Fibroblast of skin of left quadriceps (primary cell): ENCODE measurements around the gene CD68.
A peak's percentile ranks its signal among the peaks of the same experiment; 100 is the strongest.
"Not testable (repeated sequence)": the region's sequence is repeated elsewhere in the genome, so short reads cannot be mapped to it uniquely, and the experiment has no call there.

ENCODE experiments used
- DNase-seq, 2 experiments: peaks; one replicate each; pipeline ENCODE4 v3.0.0-alpha.2; 2013; ENCODE audit warnings: low read depth in 2 of 2

CD68 gene

DNA sequence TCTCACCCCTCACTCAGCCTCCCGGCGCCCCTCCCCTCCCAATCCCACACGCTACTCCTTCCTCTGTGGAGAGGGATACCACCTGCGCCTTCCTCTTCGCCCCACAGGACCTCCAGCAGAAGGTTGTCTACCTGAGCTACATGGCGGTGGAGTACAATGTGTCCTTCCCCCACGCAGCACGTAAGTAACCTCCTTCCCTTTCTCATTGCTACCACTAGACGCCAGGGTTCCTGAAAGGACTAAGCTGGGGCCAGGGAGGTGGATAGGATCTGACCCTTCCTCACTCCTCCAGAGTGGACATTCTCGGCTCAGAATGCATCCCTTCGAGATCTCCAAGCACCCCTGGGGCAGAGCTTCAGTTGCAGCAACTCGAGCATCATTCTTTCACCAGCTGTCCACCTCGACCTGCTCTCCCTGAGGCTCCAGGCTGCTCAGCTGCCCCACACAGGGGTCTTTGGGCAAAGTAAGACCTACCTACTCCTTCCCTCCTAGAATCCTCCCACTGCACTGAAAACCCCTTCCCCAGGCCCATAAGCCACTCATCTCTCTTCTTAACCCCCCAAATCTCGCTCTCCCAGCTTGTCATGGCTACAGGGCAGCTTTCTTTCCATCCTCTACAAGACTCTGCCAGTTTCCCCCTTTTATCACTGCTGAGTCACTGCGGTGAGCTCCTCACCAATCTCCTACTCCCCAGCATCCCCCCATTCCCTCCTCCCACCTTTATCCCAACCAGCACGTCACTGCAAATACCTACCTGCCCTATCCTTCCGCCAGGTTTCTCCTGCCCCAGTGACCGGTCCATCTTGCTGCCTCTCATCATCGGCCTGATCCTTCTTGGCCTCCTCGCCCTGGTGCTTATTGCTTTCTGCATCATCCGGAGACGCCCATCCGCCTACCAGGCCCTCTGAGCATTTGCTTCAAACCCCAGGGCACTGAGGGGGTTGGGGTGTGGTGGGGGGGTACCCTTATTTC, 1.5 kb downstream of the CD68 start:
- no peak for DNase-seq

DNA sequence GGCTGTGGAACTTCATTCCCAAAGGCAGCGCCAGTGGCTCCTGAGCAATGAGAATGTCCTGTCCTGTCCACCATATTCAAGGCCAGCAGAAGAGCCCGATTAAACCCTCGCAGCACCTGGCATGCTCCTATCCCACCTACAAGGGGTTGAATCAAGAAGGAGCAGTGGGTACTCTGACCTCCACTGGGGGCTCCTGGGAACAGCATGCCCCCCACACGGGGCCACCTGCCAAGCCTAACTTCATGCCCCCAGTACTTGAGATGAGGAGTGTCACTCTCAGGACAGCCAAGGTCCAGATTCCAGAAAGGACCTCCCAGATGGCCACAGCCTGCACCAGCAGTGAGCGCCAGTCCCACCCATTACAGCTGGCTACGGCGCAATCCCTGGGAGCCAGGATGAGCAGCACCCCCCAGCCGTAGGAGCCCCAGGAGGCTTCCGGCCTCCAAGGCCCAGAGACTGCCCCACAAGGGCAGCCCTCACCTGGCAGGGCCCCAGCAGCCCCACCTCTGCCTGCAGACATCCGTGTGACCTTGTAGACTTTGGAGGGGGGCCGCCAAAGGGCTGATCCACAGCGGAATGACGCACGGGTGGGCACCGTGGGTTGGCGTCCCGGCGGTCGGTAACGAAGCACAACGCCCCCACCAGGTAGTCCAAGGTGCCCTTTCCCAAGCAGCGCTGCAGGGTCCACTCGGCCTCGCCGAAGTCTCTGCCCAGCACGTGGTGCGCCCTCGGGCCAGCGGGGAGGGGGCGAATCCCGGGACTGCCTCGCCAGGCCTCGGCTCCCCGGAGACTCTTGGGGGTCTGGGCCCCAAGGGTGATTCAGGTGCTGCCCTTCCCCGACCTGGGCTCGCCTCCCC, 3.2 kb downstream of the CD68 start:
- no peak for DNase-seq

DNA sequence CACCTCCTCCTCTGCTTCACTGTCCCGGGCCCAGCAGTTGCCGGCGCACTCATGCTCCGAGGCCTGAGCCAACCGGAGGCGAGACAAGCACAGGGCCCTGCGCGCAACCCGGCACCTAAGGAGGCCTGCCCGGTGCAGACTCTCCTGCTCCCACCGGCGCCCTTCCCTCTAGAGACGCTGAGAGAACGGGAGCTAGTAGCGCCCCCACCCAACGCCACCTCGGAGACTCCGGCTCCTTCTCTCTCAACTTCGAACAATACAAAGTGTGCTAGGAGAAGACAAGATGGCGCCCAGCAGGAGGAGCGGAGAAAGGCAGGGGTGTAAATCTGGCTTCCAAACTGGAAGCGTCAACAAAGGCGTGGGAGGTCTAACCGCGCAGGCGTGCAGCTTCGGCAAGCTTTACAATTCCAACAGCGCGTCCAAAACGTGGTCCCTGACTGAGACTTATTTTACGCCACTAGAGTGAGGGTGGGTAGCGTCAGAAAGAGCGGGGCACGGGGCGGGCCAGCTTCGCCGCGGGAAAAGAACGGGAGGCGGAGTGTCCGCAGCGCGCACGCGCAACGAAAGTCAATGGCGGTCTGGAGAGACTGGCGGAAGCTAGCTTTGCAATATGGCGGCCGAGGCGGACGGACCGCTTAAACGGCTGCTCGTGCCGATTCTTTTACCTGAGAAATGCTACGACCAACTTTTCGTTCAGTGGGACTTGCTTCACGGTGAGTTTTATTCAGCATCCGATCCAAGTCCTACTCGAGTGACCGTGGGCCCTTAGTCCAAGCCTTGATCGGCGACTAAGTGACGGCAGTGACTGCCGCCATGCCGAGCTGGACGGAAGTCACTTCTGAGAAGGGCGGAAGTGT, 4.0 kb downstream of the CD68 start, which contains the start of gene MPDU1:
Gene MPDU1, plus strand, starts transcription at position 600 of the 857 bp plus-strand sequence. Its CDS starts 11 bp downstream, at position 611.
- DNase-seq = peak; percentile 96 to 97

DNA sequence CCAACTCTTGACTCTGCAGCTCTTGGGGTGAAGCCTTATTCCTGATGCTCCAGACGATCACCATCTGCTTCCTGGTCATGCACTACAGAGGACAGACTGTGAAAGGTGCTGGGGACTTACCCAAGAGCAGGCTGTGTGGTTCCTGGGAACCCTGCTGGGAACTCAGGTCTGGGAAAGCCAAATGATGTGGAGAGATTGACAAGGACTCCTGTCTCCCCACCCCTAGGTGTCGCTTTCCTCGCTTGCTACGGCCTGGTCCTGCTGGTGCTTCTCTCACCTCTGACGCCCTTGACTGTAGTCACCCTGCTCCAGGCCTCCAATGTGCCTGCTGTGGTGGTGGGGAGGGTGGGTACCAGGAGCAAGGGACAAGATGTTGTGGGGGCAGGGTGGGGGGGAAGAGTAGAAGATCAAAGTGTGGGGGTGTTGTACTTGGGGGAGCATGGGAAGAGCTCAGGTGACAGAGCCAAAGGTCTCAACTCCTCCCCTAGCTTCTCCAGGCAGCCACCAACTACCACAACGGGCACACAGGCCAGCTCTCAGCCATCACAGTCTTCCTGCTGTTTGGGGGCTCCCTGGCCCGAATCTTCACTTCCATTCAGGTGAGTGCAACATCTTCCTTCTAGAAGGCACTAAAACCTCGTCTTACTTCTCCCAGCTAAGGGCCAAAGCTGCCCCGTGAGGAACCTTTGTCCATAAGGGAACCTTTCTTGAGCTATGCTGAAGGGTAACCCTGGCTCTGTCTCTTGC, 7.4 kb downstream of the CD68 start:
- DNase-seq = no peak

DNA sequence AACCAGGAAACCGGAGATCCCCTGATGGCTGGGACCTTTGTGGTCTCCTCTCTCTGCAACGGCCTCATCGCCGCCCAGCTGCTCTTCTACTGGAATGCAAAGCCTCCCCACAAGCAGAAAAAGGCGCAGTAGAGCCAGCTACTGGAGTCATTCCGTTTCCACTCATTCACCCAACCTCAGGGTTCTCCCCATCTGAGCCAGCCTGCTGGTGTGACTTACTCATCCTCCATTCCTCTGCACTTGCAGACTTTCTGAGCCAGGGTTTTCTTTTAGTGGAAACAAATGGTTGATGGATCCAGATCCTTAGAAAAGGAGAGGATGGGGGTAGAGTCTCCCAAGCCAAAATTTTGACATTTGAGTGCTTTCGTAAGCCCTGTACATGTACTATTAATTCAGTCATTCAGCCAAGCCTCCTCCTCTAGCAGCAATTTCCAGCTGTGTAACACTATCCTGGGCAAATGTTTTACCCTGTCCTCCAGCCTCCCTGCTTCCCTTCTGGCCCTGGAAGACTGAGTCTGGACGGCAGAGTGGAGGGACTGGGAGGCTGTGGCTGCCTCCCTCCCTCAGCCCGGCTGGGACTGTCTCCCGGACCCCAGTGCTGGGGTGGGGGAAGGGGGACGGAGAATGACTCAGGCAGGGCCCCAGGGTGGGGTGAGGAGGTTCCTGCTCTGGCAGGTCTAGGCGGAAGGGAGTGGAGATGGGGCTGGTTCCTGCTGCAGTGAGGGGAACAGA, 8.1 kb downstream of the CD68 start:
- DNase-seq = peak; percentile 86 to 87

DNA sequence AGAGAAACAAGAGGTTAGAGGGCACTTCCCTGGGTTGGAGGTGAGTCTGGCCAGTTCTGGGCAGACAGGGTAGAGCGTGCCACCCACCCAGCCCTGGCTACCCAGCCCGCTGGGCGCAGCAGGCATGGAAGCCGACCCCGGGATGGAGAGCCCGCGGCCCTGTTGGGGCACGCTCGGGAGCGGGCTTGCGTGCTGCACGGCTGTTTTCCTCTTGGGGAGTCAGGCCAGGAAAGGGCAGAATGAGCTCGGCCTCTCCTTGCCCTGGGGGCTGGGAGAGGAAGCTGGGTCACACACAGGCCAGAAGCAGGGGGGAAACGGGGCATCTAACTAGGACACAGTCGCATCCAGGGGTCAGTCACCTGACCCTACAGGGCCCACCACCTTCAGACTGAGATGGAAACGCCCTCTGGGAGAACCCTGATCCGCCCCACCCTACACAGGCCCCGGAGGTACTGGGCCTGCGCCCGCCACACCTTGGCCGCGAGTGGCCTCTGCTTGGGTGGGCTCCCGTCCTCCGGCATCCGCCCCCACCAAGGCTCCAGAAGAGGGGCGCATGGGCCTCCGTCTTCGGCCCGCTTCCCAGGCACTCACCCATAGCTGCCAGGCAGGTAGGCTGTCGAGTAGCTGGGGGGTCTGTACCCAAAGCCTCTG, 9.2 kb downstream of the CD68 start:
- no peak for DNase-seq

DNA sequence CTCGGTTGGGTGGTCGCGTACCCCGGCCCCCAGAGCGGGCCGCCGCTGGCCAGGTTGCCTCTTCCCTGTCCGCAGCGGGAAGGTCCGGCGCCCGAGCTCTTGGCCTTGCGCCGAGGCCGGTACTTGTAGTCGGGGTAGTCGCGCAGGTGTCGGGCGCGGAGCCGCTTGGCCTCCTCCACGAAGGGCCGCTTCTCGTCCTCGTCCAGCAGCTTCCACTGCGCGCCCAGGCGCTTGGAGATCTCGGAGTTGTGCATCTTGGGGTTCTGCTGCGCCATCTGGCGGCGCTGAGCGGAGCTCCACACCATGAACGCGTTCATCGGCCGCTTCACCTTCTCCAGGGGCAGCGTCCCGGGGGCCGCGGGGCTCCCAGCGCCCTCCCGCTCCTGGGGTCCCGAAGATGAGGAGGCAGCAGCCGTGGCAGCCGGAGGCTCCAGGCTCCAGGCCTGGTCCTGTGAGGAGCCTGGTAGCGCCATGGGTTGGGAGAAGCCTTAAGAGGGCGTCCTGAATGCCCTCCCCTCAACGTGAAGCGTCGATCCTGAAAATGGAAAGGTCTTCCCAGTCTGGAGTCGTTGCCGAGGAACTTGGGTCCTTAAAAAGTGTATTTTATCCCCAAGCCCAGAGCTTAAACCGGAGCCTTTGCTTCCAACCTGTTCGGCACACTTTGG, 9.9 kb downstream of the CD68 start:
- DNase-seq = peak; percentile 53 to 61

DNA sequence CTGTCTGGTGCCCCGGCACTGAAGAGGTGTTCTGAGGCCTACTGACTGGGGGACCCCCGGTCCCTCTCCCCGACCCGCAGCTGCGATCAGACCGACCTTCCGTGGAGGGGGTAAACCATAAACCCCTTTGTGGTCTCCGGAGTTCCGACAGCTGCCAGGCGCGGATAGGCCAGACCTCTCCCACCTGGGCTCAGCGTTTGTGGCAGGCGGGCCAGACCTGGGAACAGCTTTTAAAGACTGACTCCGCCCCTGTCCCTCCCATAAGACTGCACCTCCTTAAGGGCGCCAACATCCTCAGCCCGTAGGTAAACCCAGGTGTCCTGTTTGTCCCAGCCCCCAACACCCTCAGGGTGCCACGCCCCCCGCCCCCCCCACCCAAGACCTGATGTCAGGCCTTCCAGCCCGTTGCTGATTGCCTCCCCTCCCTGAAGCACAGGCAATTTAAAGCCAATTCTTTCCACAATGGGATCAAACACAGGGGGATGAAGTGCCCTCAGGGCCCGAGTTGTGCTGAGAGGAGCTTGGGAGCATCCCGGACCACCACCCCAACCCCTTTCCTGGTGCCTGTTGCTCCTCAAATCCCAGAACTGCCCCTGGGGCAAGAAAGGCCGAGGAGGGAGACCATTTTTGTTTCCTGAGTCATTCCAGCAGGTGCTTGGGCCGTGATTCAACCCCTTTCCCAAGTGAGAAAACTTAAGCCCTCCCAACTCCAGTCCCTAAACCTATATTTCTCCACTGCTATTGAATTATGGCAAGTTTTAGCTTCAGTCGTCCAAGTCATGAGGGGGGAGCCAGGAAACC, 10.7 kb downstream of the CD68 start, which contains the start of gene SOX15:
Gene SOX15, minus strand, starts transcription at position 204 of the 801 bp plus-strand sequence. CDS start 418 bp downstream, outside the sequence.
- DNase-seq = no peak

DNA sequence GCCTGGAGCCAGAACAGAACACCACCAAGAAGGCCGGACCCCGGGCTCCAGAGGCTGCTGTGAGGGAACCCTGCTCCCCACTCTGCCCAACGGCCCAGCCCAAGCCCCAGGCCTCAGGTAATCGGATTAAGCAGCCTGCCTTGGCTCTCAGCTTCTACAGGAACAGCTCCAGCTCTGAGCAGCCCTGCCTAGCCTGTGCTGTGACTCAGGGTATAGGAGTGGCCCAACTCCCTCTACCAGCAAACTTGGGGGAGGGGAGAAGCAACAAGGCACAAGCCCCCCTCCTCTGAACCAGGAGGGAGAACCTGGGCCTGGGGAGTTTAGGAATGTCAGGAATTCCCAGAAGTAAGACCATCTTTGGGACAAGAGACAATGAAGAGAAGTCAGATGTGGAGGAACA, 11.3 kb downstream of the CD68 start:
- DNase-seq = no peak

DNA sequence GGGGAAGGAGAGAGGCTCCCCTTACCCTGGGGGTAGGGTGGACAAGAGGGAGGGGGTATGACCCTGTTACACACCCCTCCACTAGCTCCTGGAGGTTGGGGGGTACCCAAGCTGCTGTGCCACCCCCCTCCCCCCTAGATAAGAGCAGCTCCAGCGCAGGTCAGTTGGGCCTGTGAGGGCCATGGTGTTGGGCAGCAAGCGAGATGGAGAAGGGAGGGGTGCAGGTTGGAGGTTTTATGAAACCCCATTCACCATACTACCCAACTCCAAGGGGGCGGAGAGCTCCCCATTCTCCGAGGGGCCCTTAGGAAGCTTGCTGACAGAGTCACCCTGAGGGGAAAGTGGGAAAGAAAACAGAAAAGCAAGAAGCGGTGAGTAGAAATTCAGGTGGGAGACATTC, 12.2 kb downstream of the CD68 start:
- DNase-seq = no peak

DNA sequence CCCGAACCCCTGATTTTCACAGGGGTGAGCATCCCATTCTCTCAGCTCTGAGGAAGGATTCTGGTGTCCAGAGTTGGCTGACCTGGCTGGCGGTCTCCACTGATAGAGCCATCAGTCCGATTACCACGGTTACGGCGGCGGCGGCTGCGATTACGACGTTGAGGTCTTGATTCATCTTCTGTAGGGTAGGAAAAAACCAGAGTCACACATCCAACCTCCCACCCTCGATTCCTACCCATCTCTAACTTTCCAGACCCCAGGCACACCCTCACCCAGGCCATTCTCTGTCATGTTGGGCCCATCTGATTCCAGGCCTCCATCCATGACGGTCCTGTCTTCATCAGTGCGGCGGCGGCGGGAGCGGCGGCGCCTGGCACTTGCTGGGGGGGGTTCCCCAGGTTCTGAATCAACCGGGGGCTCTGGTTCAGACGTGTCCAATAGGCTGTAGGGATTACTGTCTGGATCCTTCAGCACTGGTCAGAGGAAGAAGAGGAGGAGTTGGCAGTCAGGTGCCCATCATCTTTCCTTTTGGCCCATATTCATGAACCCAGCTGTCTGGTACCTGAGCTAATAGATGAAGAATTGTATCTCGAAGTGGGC, 13.1 kb downstream of the CD68 start:
- no peak for DNase-seq

DNA sequence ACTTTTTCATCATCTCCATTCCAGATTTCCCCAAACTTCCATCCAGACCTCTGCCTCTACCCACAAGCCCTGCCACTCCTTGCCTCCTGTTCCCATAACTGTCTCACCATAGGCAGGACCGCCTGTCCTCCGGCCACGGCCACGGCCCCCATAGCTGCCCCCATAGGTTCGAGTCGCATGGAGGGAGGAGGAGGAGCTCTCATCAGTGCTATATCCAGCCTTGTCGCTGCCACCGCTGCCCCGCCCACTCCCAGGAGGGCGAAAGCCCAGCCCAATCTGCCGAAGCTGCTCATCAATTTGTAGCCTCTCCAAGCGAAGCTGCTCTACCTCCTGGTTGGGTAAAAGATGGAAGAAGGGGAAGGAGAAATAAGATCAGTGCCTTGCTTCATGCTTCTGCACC, 13.9 kb downstream of the CD68 start:
- DNase-seq = no peak

DNA sequence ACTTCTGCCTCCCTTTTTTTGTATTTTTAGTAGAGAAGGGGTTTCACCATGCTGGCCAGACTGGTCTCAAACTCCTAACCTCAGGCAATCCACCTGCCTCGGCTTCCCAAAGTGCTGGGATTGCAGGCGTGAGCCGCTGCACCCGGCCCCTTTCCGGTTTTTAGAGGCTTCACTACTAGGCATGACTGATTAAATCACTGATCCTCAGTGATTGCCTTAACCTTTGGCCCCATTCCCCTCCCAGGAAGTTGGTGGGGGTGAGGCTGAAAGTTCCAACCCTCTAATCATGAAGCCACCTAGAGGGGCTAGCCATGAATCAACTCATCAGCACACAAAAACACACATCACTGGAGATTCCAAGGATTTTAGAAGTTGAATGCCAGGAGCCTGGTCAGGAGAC, 18.1 kb downstream of the CD68 start:
- not testable (repeated sequence) for DNase-seq

DNA sequence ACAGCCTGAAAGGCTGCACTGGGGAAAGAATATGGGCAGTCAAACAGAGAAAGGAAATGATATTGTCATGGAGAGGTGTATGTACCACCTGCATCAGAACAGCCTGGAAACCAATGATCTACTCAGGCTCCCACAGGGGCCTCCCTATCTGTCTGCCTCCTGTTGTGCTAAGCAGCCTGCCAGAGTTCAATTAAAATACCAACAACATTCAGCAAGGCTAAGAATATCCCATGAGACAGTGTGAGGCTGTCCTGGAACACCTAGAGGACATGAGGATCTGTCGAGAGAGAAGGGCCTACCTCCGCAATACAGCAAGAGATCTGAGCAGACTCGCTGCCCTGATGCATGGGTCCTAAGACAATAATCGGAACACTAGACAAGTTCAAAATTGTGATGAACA, 26.8 kb downstream of the CD68 start:
- no peak for DNase-seq

DNA sequence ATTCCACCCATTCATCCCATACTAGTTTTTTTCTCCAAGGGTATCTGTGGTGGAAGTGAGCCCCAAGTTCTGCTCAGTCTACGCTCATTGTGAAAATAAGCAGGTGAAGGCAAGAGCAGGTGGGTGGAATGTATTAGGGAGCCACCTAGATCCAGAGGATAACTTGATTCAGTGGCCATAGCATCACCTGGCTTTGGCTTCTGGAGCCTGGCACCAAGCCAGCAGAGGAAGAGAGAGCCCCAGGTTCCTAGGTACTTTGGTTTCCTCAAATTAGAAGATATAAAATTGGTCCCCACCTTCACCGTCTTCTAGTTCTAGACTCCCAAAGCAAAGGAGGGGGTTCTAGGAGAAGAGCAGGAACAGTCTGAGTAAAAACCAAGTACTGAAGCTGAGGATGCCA, 31.2 kb downstream of the CD68 start:
- DNase-seq = no peak

DNA sequence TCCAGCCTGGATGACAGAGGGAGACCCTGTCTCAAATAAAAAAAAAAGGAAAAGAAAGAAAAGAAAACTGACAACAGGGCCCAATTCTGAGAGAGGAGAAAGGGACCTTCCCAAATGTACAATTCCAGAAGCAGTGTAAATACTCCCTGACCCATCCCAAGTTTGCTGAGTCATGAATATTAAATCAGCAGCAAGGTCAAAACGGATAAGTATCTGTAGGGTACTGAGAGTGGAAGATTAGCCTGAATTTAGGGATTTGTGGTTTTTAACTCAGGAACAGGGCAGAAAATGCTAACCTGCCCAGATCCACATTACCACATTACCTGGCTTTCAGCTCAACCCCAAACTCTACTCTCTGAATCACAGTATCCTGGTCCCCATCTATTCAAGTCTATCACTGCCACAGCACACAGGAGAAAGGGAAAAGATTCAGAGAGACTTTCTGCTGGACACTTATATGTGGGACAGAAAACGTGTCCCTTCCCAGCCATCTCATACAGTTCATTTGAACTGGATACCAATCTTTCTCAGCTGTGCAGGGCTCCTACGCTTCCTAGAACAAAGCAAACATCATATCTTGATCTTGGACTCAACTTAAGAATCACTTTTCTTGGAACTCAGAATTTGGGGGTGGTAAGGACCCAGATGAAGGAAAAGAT, 32.3 kb downstream of the CD68 start:
- DNase-seq = no peak

DNA sequence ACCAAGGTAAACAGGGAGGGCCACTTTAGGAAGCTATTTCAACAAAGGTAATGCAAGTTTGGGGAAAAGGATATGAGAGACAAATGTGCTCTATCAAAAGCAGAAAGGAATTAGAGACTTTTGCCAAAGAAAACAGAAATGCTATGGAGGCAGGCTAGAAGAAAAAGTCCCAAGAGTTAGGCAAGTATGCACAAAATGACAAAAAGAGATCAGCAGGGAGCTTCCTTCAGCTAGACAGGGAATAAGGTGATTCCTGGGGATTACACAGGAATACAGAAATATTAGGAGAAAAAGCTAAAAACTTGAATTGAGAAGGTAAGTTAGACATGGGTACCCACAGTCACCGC, 32.8 kb downstream of the CD68 start:
- no peak for DNase-seq
